HG02973 (cell line): ENCODE results near the gene KRTAP10-6.
"Not testable (repeated sequence)": the region's sequence is repeated elsewhere in the genome, so short reads cannot be mapped to it uniquely, and the experiment has no call there.

Experiments used
- ATAC-seq: cut with Tn5 transposase; IDR thresholded peaks from one replicate; pipeline ENCODE4 v1.9.1; 2021; ENCODE audit warnings: moderate library complexity; ENCODE audit not compliant: unreplicated experiment

The KRTAP10-6 gene

GRCh38 chr21:44579833-44580144 lies 12.5 kb downstream of the KRTAP10-6 start:
- ATAC-seq, result no peak

- no peak for ATAC-seq
Observed at GRCh38 chr21:44579056-44579832, 13.1 kb downstream of the KRTAP10-6 start.

- no peak for ATAC-seq
Observed at GRCh38 chr21:44578371-44579055, 13.8 kb downstream of the KRTAP10-6 start.

- no peak for ATAC-seq
Observed at GRCh38 chr21:44576025-44576420, 16.3 kb downstream of the KRTAP10-6 start.

- no peak for ATAC-seq
Observed at GRCh38 chr21:44575307-44576024, 16.8 kb downstream of the KRTAP10-6 start.

- ATAC-seq, result no peak
Observed at GRCh38 chr21:44574457-44575306, 17.6 kb downstream of the KRTAP10-6 start.

GRCh38 chr21:44573630-44574456 lies 18.5 kb downstream of the KRTAP10-6 start, which contains the start of gene KRTAP10-4:
Gene KRTAP10-4 (plus strand): TSS chr21:44573729. CDS start chr21:44573759, 30 bp downstream.
- ATAC-seq, result not testable (repeated sequence)

GRCh38 chr21:44572959-44573583 lies 19.2 kb downstream of the KRTAP10-6 start:
- no peak for ATAC-seq

GRCh38 chr21:44571844-44572782 lies 20.2 kb downstream of the KRTAP10-6 start:
- ATAC-seq, result no peak

GRCh38 chr21:44571296-44571695 lies 21.0 kb downstream of the KRTAP10-6 start:
- no peak for ATAC-seq

GRCh38 chr21:44569861-44570517 lies 22.3 kb downstream of the KRTAP10-6 start:
- ATAC-seq, result no peak

- ATAC-seq, result no peak
Observed at GRCh38 chr21:44568667-44569556, 23.4 kb downstream of the KRTAP10-6 start.

- no peak for ATAC-seq
Observed at GRCh38 chr21:44568261-44568660, 24.0 kb downstream of the KRTAP10-6 start.

GRCh38 chr21:44567481-44568171 lies 24.7 kb downstream of the KRTAP10-6 start:
- no peak for ATAC-seq

- ATAC-seq, result no peak
Observed at GRCh38 chr21:44566403-44566802, 25.9 kb downstream of the KRTAP10-6 start.

- ATAC-seq, result no peak
Observed at GRCh38 chr21:44564886-44565598, 27.3 kb downstream of the KRTAP10-6 start.
